HG03196 (cell line): Measurements from ENCODE around the gene GNGT2.
"Not testable (repeated sequence)": the region's sequence is repeated elsewhere in the genome, so short reads cannot be mapped to it uniquely, and the experiment has no call there.

Experiments
- ATAC-seq: cut with Tn5 transposase; IDR thresholded peaks from one replicate; pipeline ENCODE4 v1.9.1; 2021; ENCODE audit not compliant: unreplicated experiment

Gene GNGT2

DNA sequence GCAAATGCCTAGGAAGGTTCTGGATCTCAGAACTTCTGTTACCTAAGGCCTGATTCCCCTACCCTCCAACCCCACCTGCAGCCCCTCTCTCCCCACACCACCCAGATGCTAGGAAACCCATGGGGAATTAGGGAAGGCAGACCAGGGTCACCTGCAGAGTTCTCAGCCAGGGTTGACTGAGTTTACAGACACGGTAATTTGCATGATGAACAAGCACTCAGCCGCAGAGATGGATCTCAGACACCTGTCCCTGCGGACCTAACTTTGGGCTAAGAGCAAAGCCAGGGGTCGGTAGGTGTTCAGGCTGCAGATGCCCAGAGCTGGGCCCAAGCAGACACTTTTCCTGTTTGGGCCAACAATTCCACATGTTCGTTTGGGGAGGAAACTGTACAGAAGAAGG is 3.0 kb upstream of the GNGT2 start:
- ATAC-seq = no peak

DNA sequence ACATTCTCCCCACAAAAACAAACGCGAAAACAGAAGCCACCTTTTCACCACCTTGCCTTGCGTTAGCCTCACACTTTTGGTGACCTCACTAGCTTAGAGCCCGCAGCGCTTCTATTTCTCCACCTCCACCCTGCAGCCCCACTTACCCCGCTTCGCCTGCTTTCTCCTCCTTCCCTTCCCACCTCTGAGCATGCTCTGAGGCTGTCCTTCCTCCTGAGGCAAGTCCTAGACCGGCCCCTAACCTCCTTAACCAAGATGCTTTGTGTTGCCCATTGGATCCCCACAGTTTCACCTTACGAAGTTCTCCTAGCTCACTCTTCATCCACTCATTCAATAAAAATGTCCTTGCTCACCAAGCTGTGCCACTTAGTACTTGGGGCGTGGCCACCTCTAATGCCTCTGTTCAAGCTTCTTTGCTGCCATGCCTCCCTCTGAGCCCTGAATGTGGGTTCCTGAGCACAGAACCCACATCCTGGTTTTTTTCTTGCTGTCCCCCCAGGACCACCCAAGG is 1.3 kb downstream of the GNGT2 start:
- ATAC-seq = no peak

DNA sequence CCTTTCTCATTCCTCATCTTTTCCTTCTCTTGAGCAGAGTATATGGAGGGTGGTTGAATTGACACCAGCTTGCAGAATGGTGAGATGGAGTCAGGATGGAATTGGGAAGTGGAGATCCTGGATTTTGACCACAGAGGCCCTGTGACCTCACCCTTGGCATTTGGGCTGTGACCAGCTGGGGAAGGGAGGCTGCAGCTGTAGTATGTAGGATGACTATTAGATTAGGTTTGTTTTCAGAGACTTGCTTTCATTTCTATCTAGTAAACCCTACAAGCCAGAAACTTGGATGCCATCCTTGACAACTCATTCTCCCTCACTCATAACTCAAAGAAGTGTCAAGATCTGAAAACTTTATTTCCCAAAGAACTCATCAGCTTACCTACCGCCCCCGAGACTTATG is 5.9 kb downstream of the GNGT2 start:
- ATAC-seq = no peak

DNA sequence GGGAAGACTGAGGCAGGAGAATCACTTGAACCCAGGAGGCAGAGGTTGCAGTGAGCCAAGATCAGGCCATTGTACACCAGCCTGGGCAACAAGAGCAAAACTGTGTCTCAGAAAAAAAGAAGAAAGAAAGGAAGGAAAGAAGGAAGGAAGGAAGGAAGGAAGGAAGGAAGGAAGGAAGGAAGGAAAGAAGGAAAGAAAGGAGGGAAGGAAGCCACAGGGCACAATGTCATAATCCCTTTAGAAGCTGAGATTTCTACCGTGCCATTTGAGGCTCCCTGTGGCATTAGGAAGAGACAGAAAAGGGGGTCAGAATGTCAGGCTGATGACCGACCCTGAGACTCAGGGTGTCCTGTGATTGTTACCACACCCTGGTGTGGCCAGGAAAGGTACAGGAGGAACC is 6.6 kb downstream of the GNGT2 start:
- ATAC-seq = no peak

DNA sequence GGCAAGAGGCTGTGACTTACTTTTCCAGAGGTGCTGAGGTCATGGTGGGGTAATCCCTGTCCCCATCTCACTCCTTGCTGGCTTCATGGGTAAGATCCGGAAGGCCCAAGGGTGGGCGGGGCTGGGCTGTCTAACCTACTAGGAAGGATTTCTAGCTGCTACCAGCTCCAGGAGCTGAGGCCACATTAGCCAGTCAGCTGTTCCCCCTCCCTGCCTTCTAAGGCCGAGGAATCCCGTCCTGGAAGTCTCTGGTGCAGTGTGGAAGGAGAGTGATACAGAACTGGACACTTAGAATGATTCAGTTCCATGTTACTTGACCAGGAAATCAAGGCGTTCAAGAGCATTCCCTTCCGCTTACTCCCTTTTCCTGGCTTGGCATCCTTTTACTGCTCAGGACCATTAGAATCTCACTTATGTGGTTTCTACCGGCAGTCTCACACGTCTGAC is 8.9 kb downstream of the GNGT2 start:
- ATAC-seq = no peak

DNA sequence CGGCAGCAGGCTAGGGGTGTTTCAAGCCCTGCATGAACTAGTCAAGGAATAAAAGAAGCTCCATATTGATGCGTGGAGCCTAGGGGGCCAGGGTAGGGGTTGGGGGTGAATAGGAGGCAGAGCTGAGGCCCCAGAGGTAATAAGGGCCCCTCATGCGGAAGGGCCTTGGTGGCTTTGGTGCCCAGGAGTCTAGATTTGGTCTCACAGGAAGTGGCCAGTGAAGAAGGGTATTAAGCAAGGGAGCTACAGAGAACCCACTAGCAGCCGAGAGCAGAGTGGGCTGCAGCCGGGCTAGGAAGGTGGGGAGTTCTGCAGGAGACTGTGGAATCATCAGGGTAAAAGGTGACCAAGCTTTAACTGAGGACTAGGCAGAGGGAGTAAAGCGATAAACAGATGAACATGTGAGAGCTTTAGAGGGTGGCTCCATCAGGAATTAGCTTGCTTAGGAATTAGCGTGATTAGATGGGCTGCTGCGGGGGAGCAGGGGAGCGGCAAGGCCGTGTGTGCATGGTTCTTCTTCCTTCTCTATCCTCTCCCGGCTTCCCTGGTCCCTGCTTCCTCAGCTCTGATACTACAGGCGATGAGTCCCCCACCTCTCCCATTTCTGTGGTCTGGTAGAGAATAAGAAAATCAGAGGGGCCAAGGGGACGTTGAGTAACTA is 9.8 kb downstream of the GNGT2 start:
- no peak for ATAC-seq

DNA sequence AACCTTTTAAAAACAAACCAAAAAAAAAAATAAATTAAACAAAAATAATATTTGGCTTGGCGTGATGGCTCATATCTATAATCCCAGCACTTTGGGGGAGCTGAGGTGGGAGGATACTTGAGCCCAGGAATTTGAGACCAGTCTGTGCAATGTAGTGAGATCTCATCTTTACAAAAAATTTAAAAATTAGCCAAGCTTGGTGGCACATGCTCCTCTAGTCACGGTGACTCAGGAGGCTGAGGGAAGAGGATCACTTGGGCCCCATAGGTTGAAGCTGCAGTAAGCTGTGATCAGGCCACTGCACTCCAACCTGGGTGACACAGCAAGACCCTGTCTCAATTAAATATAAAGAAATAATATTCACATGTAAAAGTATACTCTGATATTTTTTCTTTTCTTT is 12.2 kb downstream of the GNGT2 start:
- no peak for ATAC-seq

DNA sequence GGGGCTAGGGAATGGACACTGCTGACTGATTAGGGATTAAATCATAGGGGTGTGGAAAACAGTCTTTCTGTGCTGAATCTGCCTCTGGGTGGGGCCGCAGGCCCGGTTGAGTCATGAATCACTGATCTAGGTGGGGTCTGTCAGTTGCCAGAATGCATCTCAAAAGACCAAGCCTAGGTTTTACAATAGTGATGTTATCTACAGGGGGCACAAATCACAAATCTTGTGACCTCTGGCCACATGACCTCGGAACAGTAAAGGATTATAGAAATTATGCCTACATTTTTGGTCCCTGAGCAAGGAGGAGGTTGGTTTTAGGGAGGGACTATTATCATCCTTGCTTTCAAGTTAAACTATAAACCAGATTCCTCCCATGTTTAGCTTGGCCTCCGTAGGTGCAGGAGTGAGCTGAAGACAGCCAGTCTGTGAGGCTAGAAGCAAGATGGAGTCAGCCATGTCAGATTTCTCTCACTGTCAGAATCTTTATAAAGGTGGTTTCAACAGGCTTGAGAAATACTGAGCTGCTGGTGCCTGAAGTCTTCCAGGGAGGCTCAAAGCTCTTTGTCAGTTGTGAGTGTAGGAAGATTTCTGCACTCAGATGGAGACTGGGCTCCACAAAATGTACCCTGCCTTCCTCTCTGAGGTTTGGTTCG is 12.9 kb downstream of the GNGT2 start:
- no peak for ATAC-seq

DNA sequence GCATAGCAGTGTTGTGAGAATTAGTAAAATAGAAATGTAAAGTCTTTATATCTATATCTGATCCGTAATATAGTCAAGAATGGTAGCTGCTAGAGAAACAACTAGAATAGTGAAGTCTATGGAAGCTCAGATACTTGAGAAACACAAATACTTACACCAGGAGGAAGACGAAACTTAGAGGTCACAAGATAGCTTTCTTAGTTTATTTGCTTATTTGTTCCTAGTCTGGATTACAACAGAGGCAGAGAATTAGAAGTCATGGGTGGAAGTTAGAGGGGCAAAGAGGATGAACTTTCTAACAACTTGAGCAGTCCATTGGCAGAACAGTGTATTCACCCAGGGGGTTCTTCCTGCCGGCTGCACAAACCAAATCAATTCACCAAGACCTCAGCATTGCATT is 13.9 kb downstream of the GNGT2 start:
- ATAC-seq = no peak

DNA sequence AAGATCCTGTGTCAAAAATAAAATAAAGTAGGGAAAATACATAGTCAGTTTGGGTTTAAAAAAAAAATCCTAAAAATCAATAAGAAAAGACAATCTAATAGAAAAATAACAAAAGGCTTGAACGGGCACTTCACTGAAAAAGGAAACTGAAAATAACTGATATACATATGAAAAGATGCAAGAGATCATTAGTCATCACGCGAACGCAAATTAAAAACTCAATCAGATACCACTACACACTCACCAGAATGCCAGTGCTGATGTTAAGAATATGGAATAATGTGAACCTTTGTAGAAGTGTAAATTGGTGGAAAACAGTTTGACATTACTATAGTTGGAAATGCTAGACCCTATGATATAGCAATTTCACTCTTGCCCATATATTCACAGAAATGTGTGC is 14.6 kb downstream of the GNGT2 start:
- no peak for ATAC-seq

DNA sequence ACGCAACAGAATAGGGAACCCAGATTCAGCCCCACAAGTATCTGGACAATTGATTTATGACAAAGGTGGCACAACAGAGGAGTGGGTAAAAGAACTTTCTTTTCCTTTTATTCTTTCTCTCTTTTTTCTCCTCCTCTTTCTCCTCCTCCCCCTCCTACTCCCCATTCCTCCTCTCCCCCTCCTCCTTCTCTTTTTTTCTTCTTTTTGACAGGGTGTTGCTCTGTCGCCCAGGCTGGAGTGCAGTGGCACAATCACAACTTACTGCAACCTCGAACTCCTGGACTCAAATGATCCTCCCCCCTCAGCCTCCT is 16.1 kb downstream of the GNGT2 start:
- ATAC-seq = no peak

DNA sequence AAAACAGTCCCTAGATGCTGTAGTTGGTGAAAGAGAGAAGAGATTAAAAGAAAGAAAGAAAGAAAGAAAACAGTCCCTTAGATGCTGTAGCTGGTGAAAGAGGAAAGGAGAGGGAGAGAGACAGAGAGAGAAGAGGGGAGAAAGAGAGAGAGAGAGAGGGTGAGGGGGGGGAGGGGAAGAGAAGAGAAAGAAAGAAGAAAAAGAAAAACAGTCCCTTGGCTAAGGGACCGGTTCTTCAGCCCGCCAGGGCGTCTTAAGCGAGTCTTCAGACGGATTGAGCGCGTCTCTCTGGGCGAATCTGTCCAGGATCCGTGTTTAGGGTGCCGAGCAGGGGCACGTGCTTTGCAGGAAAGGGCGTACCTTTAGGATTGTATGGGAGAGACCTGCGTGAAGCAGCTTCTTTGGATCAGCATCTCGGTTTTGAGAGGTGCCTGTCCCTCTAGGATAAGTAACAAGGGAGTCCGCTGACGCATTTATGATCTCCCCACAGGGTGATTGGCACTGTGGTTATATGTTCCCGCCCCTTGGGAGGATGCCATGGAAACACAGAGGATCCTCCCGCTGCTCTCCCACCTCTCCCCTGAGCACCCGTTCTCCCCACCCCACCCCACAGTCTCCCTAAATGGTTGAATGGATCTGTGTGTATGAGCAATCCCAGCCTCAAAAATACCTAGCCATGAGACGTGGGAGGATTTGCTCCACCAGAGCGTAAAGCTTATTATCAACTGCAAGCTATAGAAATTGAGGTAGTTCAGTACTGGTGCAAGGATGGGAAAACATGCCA is 16.7 kb downstream of the GNGT2 start:
- peak; percentile 23 for ATAC-seq

DNA sequence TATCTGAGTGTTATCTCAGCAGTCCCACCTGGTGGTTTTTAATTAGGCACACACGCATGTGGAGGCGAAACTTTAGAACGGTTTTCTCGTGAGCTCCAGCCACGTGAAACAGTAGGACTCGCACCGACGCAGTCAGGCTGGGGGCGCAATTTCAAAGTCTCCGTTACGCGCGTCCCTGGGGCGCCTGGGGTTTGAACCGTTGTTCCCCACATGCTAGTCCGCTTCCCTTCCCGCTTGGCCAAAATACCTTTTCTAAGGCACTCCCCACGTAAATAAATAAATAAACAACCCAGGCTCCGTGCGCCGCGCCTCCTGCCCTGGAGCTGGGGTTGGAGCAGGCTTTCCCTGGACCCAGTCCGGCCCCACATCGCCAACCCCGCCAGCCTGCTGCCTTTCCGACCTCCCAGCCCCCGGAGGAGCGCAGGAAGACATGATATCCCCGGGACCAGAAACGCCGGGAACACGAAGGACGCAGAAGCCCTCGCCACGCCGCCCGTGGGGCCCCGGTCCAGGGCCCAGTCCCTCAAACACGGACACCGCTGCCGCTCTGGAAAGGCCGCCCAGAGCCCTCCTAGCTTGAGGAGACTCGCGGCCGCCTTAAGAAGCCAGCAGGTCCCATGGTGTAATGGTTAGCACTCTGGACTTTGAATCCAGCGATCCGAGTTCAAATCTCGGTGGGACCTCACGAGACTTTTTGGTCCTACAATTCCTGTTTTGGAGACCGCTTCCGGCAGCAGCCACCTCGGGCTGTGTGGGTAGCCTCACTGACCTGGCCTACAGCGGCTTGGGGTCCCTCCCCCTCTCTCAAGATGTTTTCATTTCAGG is 18.2 kb downstream of the GNGT2 start:
- ATAC-seq = peak; percentile 47

DNA sequence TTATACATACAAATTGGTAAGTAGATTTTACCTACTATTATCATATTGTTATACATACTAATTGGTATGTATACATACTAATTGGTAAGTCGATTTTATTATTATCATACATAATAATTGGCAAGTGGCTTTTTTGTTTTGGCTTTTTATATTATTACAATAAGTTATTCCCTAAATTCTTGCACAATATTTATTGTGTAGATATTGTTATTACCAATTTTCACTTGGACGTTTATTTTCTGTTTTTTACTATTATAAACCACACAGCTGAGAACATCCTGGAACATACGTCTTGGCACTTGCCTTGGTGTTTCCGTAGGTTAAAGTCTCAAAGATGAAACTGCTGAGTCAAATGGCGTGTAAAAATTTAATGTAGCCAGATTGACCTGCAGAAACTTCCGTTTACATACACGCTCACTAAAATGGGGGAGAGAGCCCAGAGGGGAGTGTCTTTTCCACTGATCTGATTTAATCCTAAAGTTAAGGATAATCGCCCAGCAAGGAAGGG is 18.9 kb downstream of the GNGT2 start:
- ATAC-seq = peak; percentile 6

DNA sequence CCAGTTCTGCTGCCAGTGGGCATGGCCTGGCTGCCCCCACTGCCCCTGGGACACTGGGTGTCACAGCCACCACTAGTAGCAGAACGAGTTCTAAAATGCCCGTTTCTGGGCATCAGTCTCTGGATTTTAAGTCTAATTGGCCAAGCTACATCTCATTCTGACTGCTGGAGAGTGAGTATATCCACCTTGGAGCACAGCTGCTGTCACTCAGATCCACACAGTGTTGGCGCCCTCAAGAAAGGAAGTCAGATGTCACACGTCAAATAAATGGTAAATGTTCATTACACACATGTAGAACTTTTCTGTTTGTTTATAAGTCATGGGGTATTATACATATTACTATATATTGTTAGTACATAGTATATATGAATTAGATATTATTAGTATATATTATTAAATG is 19.4 kb downstream of the GNGT2 start:
- no peak for ATAC-seq

DNA sequence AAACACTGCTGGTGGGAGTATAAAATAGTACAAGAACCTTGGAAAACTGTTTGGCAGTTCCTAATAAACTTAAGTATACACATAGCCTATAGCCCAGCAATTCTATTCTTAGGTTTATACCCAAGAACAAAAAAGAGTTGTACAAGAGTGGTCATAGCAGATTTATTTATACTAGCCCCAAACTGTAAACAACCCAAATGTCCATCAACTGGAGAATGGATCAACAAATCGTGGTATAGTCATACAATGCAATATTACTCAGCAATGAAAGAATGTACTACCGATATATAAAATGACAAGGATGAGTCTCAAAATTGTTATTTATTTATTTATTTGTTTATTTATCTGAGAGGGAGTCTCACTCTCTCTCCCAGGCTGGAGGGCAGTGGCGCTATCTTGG is 23.1 kb downstream of the GNGT2 start:
- no peak for ATAC-seq

DNA sequence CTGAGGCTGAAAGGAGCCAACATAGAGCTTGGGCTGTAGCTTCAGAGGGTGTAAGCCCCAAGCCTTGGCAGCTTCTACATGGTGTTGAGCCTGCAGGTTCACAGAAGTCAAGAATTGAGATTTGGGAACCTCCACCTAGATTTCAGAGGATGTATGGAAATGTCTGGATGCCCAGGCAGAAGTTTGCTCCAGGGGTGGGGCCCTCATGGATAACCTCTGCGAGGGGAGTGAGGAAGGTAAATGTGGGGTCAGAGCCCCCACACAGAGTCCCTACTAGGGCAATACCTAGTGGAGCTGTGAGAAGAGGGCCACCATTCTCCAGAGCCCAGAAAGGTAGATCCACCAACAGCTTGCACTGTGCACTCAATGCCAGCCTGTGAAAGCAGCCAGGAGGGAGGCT is 25.0 kb downstream of the GNGT2 start:
- ATAC-seq = not testable (repeated sequence)

DNA sequence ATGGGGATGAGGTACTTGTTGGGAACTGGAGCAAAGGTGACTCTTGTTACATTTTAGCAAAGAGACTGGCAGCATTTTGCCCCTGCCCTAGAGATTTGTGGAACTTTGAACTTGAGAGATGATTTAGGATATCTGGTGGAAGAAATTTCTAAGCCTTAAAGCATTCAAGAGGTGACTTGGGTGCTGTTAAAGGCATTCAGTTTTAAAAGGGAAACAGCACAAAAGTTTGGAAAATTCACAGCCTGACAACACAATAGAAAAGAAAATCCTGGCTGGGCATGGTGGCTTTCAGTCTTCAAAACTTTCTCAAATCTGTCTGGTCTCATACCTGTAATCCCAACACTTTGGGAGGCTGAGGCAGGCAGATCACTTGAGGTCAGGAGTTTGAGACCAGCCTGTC is 25.9 kb downstream of the GNGT2 start:
- ATAC-seq = not testable (repeated sequence)

DNA sequence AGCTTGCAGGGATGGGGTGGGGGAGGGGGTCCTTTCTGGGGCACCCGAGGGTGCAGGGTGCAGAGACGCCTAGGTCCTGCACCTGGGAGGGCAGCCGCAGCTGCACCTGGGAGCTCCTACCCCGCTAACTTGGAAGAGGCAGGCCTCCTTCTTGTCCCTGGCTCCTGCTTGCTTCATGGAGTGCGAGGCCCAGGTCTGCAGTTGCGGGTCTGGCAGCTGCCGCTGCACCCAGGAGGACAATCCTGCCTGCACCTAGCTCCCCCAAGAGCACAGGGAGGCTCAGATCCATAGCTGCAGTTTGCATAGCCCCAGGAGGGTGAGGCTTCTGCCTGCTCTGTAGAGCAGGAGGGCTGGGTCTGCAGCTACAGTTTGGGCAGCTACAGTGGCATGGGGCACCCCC is 26.6 kb downstream of the GNGT2 start:
- no peak for ATAC-seq

DNA sequence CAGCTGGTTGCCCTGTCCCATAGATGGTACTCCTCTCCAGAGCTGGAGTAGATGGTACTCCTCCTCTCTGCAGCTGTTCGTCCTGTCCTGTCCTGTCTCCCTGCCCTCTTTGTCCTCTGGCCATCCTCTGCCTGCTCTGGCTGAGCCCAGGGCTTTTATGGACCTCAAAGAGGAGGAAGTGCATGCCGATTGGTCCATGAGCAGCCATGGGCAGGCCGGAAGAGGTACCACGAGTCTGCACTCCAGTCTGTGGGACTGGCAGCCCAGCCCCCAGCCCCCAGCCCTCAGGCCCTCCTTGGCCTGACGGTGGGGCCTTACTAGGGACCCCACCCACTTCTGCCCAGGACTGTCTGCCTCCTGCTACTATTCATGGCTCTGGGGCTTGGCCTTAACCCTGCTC is 27.0 kb downstream of the GNGT2 start:
- ATAC-seq = no peak

DNA sequence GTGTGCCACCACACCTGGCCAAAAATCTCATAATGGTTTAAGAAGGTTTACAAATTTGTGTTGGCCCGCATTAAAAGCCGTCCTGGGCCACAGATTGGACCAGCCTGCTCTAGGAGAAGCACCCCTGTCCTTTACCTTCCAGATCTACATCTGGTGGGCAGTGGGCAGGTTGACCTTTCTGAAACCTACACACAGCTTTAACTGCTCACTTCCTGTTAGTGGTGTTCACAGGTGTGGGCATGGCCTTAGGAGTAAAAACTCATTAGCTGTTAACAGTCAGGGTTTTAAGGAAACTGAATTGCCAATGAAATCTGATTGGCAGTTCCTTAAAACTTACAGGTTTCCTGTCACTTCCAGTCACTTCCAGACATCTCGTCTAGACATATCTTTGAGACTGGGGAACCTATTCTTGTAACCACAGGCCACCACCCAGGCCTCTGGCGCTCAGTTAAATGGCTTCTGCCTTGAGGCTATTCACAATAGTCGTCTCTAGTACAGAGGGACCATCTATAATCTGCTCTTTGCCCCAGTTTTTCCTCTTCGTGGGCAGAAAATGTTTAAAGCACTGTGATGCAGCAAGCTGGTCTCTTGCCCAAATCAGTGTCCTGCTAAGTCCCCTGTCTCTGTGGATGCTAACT is 29.3 kb downstream of the GNGT2 start:
- ATAC-seq = no peak
